ENCODE measurements around the gene PKM.

The PKM gene

GRCh38 chr15:72271895-72272212 is 40.9 kb upstream of the PKM start:
- peak; percentile 31 for DNase-seq (ENCODE audit: low read depth)
- TF ChIP-seq CTCF (conservative IDR thresholded peaks at IDR 0.05; ENCODE audit: low read depth, low read length): no peak
- H3K4me3 ChIP-seq (ENCODE audit: low read depth, low read length): peak overlapping the region; percentile 93

- peak overlapping the region; percentile 93 for H3K4me3 ChIP-seq (ENCODE audit: low read depth, low read length)
- no peak for TF ChIP-seq CTCF (conservative IDR thresholded peaks at IDR 0.05; ENCODE audit: low read depth, low read length)
Observed at GRCh38 chr15:72271221-72271620, 40.2 kb upstream of the PKM start.

GRCh38 chr15:72269739-72270138 is 38.7 kb upstream of the PKM start:
- no peak for TF ChIP-seq CTCF (conservative IDR thresholded peaks at IDR 0.05; ENCODE audit: low read depth, low read length)
- no peak overlapping the region for H3K4me3 ChIP-seq (ENCODE audit: low read depth, low read length)
- no peak for DNase-seq (ENCODE audit: low read depth)

More at GRCh38 chr15:72271221-72271620, 40.2 kb upstream of the PKM start:
- DNase-seq (ENCODE audit: low read depth): no peak

- TF ChIP-seq CTCF (conservative IDR thresholded peaks at IDR 0.05; ENCODE audit: low read depth, low read length): no peak
- no peak for DNase-seq (ENCODE audit: low read depth)
- H3K4me3 ChIP-seq (ENCODE audit: low read depth, low read length): no peak overlapping the region
Observed at GRCh38 chr15:72265031-72265430, 34.0 kb upstream of the PKM start.

- no peak overlapping the region for H3K4me3 ChIP-seq (ENCODE audit: low read depth, low read length)
- TF ChIP-seq CTCF (conservative IDR thresholded peaks at IDR 0.05; ENCODE audit: low read depth, low read length): no peak
- no peak for DNase-seq (ENCODE audit: low read depth)
Observed at GRCh38 chr15:72252663-72253299, 21.8 kb upstream of the PKM start.

- H3K4me3 ChIP-seq (ENCODE audit: low read depth, low read length): no peak overlapping the region
- DNase-seq (ENCODE audit: low read depth): no peak
- no peak for TF ChIP-seq CTCF (conservative IDR thresholded peaks at IDR 0.05; ENCODE audit: low read depth, low read length)
Observed at GRCh38 chr15:72249142-72249810, 18.3 kb upstream of the PKM start.

GRCh38 chr15:72248514-72248913 is 17.5 kb upstream of the PKM start:
- no peak for DNase-seq (ENCODE audit: low read depth)

More at GRCh38 chr15:72248514-72248913, 17.5 kb upstream of the PKM start:
- TF ChIP-seq CTCF (conservative IDR thresholded peaks at IDR 0.05; ENCODE audit: low read depth, low read length): no peak
- H3K4me3 ChIP-seq (ENCODE audit: low read depth, low read length): no peak overlapping the region
